GM12878 (cell line): ENCODE measurements around the gene CYTH3. TPM values are rescaled to one million over a fixed set of nuclear protein-coding genes. Genes with fewer than 3 reads are reported as not detected.

Experiments used
- ATAC-seq: fragments of 200-7000 bp; cut with Tn5 transposase; 3 replicates; pipeline ENCODE4 v1.9.1; 2020; ENCODE audit warnings: mild to moderate bottlenecking, moderate library complexity
- BruUV-seq: library from RNA; stranded (reverse); fragments of 400-500 nt; replicated peaks from 2 replicates; lab custom pipeline; 2021; lab: Mats Ljungman, UMichigan
- CTCF ChIA-PET: fragments of 300-600 bp; sonication (Branson Sonifier 250); formaldehyde crosslinking; extraction: SDS; loops from one replicate; lab custom pipeline; 2021; ENCODE audit warnings: inconsistent platforms; lab: Yijun Ruan, JAX
- POLR2A ChIA-PET: fragments of 350-600 bp; formaldehyde crosslinking; extraction: SDS; loops from one replicate; lab custom pipeline; 2021; ENCODE audit warnings: inconsistent platforms; lab: Charles Lee
- RAD21 ChIA-PET: fragments of 300-600 bp; sonication (Branson Sonifier 250); formaldehyde crosslinking; loops from one replicate; lab custom pipeline; 2023; ENCODE audit warnings: antibody characterized with exemption; ENCODE audit not compliant: unreplicated experiment; lab: Charles Lee
- SMC1A ChIA-PET: fragments of 300-600 bp; sonication (Branson Sonifier 250); formaldehyde crosslinking; loops from one replicate; lab custom pipeline; 2023; ENCODE audit not compliant: unreplicated experiment, uncharacterized antibody; lab: Charles Lee
- DNase-seq: peaks from one replicate; pipeline ENCODE4 v3.0.0-alpha.2; 2011; ENCODE audit warnings: low read depth, low spot score
- FAIRE-seq: peaks from 3 replicates; lab custom pipeline; 2011; peaks lifted over from hg19 to GRCh38; lab: Jason Lieb, UNC
- H2AFZ ChIP-seq: 2 replicates; pipeline ENCODE4 v1.6.0; 2011; ENCODE audit warnings: low read depth, low read length, control low read depth; ENCODE audit not compliant: control insufficient read depth
- H3K27ac ChIP-seq: 2 replicates; pipeline ENCODE4 v1.5.1; 2011; ENCODE audit warnings: control low read depth; ENCODE audit not compliant: control insufficient read depth, insufficient read depth
- H3K27me3 ChIP-seq, 2 experiments: replicated peaks in 1 of 2; 2 replicates each; pipeline versions ENCODE4 v1.6.0 to v1.6.1; 2011; ENCODE audit warnings: low read length in 1 of 2; ENCODE audit not compliant: control insufficient read depth in 2 of 2, insufficient read depth in 2 of 2
- H3K36me3 ChIP-seq, 2 experiments: 2 replicates each; pipeline ENCODE4 v1.5.1; 2011; ENCODE audit warnings: low read length in 1 of 2; ENCODE audit not compliant: control insufficient read depth in 2 of 2, insufficient read depth in 2 of 2
- H3K4me1 ChIP-seq: 2 replicates; pipeline ENCODE4 v1.6.1; 2011; ENCODE audit warnings: mild to moderate bottlenecking, low read length, moderate library complexity, mixed read lengths; ENCODE audit not compliant: control insufficient read depth, insufficient read depth
- H3K4me2 ChIP-seq: 2 replicates; pipeline ENCODE4 v1.6.0; 2011; ENCODE audit warnings: control low read depth; ENCODE audit not compliant: control insufficient read depth, insufficient read depth
- H3K4me3 ChIP-seq: fragments of 200-600 bp; sonication (generic); 2 replicates; pipeline ENCODE4 v1.5.1; 2016
- H3K79me2 ChIP-seq: 2 replicates; pipeline ENCODE4 v1.6.0; 2011; ENCODE audit warnings: low read length; ENCODE audit not compliant: control insufficient read depth, insufficient read depth
- H3K9ac ChIP-seq: 2 replicates; pipeline ENCODE4 v1.8.0; 2011; ENCODE audit warnings: low read length, control low read depth, mixed read lengths; ENCODE audit not compliant: control insufficient read depth, insufficient read depth
- H3K9me3 ChIP-seq: replicated peaks from 3 replicates; pipeline ENCODE4 v1.5.1; 2011; ENCODE audit warnings: mild to moderate bottlenecking, low read length; ENCODE audit not compliant: control insufficient read depth, insufficient read depth
- H4K20me1 ChIP-seq: 2 replicates; pipeline ENCODE4 v1.6.0; 2011; ENCODE audit not compliant: control insufficient read depth, insufficient read depth
- BACH1 ChIP-seq: fragments of 450-650 bp; IDR thresholded peaks from 2 replicates; pipeline ENCODE4 v1.6.1; 2017; ENCODE audit warnings: mild to moderate bottlenecking, borderline replicate concordance
- CEBPZ ChIP-seq: fragments of 150-350 bp; IDR thresholded peaks from 2 replicates; pipeline ENCODE4 v1.6.1; 2016; ENCODE audit warnings: low read depth, low read length
- CHD1 ChIP-seq: IDR thresholded peaks from 2 replicates; pipeline ENCODE4 v1.6.1; 2012; ENCODE audit warnings: low read depth, low read length, improper control_type of control experiment
- CHD4 ChIP-seq: fragments of 200-600 bp; sonication (generic); IDR thresholded peaks from 2 replicates; pipeline ENCODE4 v1.6.1; 2016; ENCODE audit warnings: mild to moderate bottlenecking
- E4F1 ChIP-seq: fragments of 450-650 bp; IDR thresholded peaks from 2 replicates; pipeline ENCODE4 v1.6.1; 2018; ENCODE audit warnings: borderline replicate concordance, mild to moderate bottlenecking; ENCODE audit not compliant: partially characterized antibody
- JUND ChIP-seq: IDR thresholded peaks from 2 replicates; pipeline ENCODE4 v1.6.1; 2012; ENCODE audit warnings: low read depth, mild to moderate bottlenecking, low read length, improper control_type of control experiment, moderate library complexity
- NFIC ChIP-seq: IDR thresholded peaks from 2 replicates; pipeline ENCODE4 v1.6.1; 2012; ENCODE audit warnings: low read depth, mild to moderate bottlenecking, inconsistent platforms, low read length, moderate library complexity
- NR2C1 ChIP-seq: fragments of 450-650 bp; IDR thresholded peaks from 2 replicates; pipeline ENCODE4 v1.6.1; 2017; ENCODE audit warnings: antibody characterized with exemption, mild to moderate bottlenecking, moderate library complexity
- SREBF2 ChIP-seq: IDR thresholded peaks from 2 replicates; pipeline ENCODE4 v1.6.1; 2012; ENCODE audit warnings: mild to moderate bottlenecking, low read length
- TCF3 ChIP-seq: IDR thresholded peaks from 2 replicates; pipeline ENCODE4 v1.6.1; 2012; ENCODE audit warnings: low read depth, mild to moderate bottlenecking, low read length, borderline replicate concordance; ENCODE audit not compliant: insufficient read depth
- ZBED1 ChIP-seq: IDR thresholded peaks from 2 replicates; pipeline ENCODE4 v1.6.1; 2016; ENCODE audit warnings: borderline replicate concordance
- ZNF24 ChIP-seq: fragments of 450-650 bp; IDR thresholded peaks from 2 replicates; pipeline ENCODE4 v1.6.1; 2017; ENCODE audit warnings: antibody characterized with exemption, mild to moderate bottlenecking
- whole genome bisulfite sequencing: methylation state at CpG from one replicate; pipeline ENCODE4 v1.1.6; 2016; ENCODE audit warnings: low lambda C conversion rate; ENCODE audit not compliant: insufficient replicate concordance, insufficient coverage; ENCODE audit errors: missing lambda C conversion rate; 5-methylcytosine and 5-hydroxymethylcytosine counted together
- in situ Hi-C: fragments of 300-500 bp; cut with MboI; formaldehyde crosslinking; loops from 9 replicates; pipeline ENCODE4 v1.14.3; 2018; ENCODE audit warnings: mixed read lengths
- intact Hi-C: fragments of 100-400 bp; cut with micrococcal nuclease; formaldehyde crosslinking; loops from one replicate; pipeline ENCODE4 v1.14.2; 2022; ENCODE audit not compliant: unreplicated experiment
- polyA plus RNA-seq, 11 experiments: library from polyadenylated mRNA; depleted of rRNA in 4 of 11; unstranded in 6 of 11; stranded (reverse) in 5 of 11; fragments of >200 nt; fragmentation: Nextera tagmentation in 4 of 11; fragmentation: Illumina TruSeq in 1 of 11; extraction: Ambion mirVana in 4 of 11; extraction: Trizol in 1 of 11; gene quantifications; 1 replicate in 1 of 11; 2 replicates in 10 of 11; pipeline versions ENCODE4 v1.2.1 to v1.2.3, GENCODE V29; 2011 to 2016; ENCODE audit warnings: inconsistent platforms in 2 of 11, missing spikeins in 2 of 11, low read depth in 1 of 11
- total RNA-seq, 4 experiments: library from RNA; depleted of rRNA in 3 of 4; stranded (reverse); fragments of >200 nt in 3 of 4; fragmentation: Illumina TruSeq in 1 of 4; extraction: Trizol in 1 of 4; gene quantifications; 2 replicates each; pipeline versions ENCODE4 v1.2.1 to v1.2.3, GENCODE V29; 2013 to 2021

CYTH3 gene
- total and polyA plus RNA-seq, 10 of the 15 experiments (the other 5 are each of a cell fraction or from before 2014, with no cell fraction given): 0.45 to 28.2 (median 15.7) TPM

- Histone ChIP-seq H3K4me3 (peak overlapping the region; percentile 28; the same call in 1 of the 2 replicates), H3K79me2 (peaks cover 73% of the 10 kb centered on the region), H3K9me3 (no peaks in the 10 kb centered on the region), H3K36me3 (no peaks in the 10 kb centered on the region), H3K27me3 (no peaks in the 10 kb centered on the region), H2AFZ (no peak overlapping the region), H3K9ac (0 out of 2 replicates have a peak overlapping the region, but pooled peaks have one; percentile 8), H4K20me1 (no peaks in the 10 kb centered on the region), H3K4me2 (0 out of 2 replicates have a peak overlapping the region, but pooled peaks have one; percentile 53), H3K4me1 (peaks cover 28% of the 10 kb centered on the region), H3K27ac (peak overlapping the region; percentile 62; the same call in 1 of the 2 replicates)
- TF ChIP-seq TCF3 (no peak), NR2C1 (no peak), SREBF2 (no peak), JUND (no peak), NFIC (no peak), CHD1 (no peak), CHD4 (no peak), BACH1 (no peak), CEBPZ (no peak), ZBED1 (no peak), ZNF24 (no peak), E4F1 (no peak)
- FAIRE-seq: no peak
- ChIA-PET SMC1A (interaction anchor here (0.8 to 10.4 kb wide), 5 partner anchors 8 to 66 kb away, joined by 3 to 141 read pairs (median 4); no protein-coding TSS in a partner anchor), RAD21 (interaction anchor here (0.6 to 7.6 kb wide), 5 partner anchors 12 to 148 kb away, joined by 3 to 84 read pairs (median 4); no protein-coding TSS in a partner anchor), POLR2A (interaction anchor here (0.7 to 1.3 kb wide), 3 partner anchors 15 to 246 kb away, joined by 3 to 14 read pairs (median 5); partner anchors contain the start of genes AIMP2 and PMS2), CTCF (interaction anchor here (0.6 to 1.4 kb wide), 7 partner anchors 8 to 245 kb away, joined by 3 to 15 read pairs (median 4); partner anchors contain the start of gene AIMP2)
- intact Hi-C loops: no loop called here
- BruUV-seq: no TSS peak
- DNase-seq: no peak
- in situ Hi-C loops: loop anchor here (25.0 kb wide), 1 partner anchor 1882 kb away; no protein-coding TSS in a partner anchor
- WGBS: 96% methylated on average over 4 of the region's 4 CpGs
- no peak for ATAC-seq
Measured at GRCh38 chr7:6254866-6255265, 17.6 kb downstream of the CYTH3 start.
